Measurements from ENCODE around the gene BATF2.
"Not testable (repeated sequence)": the region's sequence is repeated elsewhere in the genome, so short reads cannot be mapped to it uniquely, and the experiment has no call there.

The BATF2 gene, protein sequence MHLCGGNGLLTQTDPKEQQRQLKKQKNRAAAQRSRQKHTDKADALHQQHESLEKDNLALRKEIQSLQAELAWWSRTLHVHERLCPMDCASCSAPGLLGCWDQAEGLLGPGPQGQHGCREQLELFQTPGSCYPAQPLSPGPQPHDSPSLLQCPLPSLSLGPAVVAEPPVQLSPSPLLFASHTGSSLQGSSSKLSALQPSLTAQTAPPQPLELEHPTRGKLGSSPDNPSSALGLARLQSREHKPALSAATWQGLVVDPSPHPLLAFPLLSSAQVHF

DNA sequence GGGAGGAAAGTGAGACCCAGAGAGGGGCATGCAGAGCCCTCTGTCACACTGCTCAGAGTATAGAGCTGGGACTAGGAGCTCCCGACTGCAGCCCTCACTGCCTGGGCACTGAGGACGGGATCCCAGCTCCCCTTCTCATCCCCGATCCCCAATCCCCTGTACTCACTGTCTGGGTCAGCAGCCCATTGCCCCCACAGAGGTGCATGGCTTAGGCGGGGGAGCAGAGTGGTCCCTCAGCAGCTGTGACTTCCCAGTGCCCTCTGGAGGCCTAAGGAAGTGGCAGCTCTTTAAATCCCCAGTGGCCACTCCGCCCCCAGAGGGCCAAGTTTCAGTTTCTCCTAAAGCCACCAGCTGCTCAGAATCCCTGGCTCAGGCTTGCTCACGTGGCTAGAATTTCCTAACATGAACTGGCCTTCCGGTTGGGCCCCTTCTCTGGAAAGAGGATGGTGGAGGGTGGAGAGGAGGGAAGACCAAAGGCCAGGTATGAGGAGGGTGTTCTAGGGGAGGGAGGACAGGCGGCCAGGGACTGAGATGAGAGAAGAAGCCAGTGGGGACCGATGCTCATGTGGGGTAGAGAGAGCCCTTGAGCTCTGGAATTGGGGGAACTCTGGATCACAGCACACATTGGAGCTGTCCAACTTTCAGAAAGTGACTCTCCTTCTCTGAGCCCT lies at the start of gene BATF2:
Gene BATF2, minus strand, starts transcription at position 262 of the 671 bp plus-strand sequence. Its CDS starts 57 bp downstream, at position 205.
- peak; percentile 65 for DNase-seq

DNA sequence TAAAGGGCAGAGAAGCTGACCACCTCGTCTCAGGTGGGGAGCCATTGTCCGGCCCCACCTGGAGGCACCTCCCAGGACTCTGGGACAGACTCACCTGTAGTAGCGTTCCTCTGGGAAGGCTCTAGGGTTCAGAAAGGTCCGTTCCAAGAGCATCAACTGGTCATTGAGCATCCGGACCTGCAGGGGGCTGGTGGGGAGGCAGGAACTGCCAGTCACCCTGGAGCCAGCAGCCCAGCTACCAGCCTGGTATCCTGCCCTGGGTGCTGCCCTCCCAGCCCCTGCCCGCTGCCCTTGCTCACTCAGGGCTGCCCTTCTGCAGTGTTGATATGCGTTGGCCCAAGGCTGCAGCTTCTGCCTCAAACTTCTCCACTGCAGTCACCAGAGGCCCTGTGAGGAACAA lies 49.0 kb upstream of the BATF2 start:
- DNase-seq = no peak

DNA sequence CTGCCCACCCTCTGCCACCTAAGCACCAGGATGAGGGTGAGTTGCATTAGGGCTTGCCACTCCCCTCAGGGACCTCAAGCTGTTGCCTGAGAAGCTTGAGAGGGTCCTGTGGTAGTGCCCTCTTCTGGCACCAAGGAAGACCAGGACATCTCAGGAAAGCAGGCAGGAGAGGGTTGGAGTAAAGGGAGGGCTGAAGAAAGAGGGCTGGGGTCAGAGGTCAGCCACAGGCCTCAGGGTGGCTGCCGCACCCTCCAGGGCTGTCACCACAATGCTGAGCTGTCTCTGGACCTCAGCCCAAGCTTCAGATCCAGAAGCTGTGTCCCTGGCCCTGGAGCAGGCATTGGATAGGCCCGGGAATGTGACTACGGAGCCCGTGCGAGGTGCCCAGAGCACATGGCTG lies 48.3 kb upstream of the BATF2 start:
- no peak for DNase-seq

DNA sequence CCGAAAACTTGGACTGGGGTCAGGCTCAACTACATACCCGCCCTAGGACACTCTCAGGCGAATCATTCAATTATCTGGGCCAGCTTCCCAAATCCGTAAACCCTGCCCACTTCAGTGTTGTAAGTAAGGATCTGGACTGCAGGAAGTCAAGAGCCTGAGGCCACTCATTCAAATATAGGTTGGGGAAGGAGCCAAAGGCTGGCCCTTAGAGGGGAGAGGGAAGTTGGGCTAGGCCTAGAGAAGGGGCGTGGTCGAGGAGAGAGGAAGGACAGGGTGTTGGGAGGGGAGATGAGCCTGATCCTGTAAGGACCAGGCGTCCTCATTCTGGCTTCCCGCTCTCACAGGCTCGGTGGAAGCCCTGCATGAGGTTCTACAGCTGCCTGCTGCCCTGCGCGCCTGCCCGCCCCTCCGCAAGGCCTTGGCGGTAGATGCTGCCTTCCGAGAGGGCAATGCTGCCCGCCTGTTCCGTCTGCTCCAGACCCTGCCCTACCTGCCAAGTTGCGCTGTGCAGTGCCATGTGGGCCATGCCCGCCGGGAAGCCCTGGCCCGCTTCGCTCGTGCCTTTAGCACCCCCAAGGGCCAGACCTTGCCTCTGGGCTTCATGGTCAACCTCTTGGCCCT lies 47.2 kb upstream of the BATF2 start:
- DNase-seq = no peak

DNA sequence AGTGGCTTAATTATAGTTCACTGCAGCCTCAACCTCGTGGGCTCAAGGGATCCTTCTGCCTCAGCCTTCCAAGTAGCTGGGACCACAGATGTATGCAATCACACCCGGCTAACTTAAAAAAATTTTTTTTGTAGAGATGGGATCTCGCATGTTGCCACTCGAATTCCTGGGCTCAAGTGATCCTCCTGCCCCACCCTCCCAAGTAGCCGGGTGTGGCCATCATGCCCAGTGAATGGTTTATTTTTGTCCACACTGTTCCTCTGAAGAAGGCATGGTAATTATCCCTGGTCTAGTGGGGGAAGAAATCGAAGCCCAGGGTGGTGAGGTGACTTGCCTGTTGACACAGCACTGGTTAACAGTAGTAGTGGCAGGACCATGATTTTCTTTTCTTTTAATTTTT lies 46.1 kb upstream of the BATF2 start:
- no peak for DNase-seq

DNA sequence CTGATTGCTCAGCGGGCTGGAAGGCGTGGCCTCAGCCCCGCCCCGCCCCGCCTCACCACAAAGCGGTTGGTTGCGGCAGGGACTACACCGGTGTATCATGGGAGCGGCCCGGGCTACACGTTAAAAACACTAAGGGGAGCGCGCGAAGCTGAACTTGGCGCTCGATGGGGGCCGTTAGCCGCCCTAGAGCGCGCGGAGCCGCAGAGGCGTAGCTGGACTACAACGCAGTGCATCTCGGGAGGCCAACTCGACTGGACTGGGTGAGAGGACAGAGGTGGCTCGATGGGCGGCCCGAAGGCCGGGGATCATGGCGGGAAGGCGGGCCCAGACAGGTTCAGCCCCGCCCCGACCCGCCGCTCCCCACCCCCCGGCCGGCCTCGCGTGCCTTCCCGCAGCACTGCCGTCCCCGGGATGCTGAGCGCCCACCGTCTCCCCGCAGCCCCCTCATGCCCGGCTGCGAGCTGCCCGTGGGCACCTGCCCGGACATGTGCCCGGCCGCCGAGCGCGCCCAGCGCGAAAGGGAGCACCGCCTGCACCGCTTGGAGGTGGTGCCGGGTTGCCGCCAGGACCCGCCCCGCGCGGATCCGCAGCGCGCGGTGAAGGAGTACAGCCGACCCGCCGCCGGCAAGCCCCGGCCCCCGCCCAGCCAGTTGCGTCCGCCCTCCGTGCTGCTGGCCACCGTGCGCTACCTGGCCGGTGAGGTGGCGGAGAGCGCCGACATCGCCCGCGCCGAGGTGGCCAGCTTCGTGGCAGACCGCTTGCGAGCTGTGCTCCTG lies 44.3 kb upstream of the BATF2 start, which contains the start of gene SAC3D1:
Gene SAC3D1, plus strand, starts transcription at position 364 of the 776 bp plus-strand sequence. Its CDS starts 83 bp downstream, at position 447.
- DNase-seq = peak; percentile 98

DNA sequence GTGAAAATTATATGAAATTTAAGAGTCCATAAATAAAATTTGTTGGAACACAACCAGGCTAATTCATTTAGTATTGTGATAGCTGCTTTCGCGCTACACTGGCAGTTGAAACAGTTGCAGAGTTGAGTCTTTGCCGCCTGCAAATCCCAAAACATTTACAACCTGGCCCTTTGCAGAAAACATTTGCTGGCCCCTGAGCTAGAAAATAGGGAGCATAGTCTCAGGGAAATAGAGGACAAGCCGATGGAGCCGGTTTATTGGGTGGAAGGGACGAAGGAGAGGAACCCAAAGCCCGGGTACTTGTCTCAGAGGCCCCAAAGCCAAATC lies 43.7 kb upstream of the BATF2 start:
- no peak for DNase-seq

DNA sequence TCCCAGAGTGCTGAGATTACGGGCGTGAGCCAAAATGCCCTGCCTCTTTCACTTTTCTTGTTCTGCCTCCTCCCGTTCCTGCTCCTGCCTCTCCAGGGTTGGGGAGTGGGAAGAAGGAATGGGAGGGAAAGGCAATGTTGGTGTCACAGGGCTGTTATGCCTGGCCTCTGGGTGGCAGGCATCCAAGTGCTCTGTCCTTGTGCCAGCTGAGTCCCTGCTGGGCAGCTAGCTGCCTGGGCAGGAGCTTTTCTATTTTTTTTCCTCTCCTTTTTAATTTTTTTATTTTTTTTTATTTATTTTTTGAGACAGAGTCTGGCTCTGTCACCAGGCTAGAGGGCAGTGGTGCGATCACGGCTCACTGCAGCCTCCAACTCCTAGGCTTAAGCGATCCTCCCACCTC lies 40.2 kb upstream of the BATF2 start:
- no peak for DNase-seq

DNA sequence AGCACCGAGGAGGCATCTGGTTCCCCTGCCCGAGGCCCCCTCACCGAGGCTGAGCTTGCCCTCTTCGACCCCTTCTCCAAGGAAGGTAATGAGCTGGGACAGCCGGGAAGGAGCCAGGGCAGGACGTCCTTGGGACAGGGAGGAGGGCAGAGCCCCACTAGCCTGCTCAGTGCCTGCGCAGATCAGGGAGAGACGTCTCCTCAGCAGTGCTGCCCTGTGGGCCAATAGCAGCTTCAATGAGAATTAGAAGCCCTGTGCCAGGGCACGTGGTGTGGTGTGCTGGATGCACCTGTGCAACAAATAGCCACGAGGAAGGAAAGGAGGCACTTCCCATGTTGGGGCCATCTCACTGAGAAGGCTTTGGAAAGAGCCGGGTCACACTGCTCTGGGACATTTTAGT lies 38.8 kb upstream of the BATF2 start:
- DNase-seq = no peak

DNA sequence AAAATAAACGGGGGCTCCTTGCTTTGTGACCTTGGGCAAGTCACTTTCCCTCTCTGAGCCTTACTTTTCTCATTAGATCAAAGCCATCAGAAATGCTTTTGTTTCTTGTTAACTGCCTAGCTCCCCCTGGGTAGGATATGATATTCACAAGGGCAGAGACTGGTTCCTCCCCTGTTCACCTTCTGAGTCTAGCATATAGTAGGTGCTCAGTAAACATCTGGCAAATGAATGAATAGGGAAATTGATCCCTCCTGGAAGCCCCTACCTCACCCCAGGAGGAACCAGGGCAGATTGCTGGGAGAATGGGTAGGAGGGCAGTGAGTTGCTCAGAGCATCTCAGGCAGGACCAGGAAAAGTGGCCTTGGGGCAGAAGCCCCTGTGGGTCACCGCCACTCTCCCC lies 37.7 kb upstream of the BATF2 start:
- DNase-seq = no peak

DNA sequence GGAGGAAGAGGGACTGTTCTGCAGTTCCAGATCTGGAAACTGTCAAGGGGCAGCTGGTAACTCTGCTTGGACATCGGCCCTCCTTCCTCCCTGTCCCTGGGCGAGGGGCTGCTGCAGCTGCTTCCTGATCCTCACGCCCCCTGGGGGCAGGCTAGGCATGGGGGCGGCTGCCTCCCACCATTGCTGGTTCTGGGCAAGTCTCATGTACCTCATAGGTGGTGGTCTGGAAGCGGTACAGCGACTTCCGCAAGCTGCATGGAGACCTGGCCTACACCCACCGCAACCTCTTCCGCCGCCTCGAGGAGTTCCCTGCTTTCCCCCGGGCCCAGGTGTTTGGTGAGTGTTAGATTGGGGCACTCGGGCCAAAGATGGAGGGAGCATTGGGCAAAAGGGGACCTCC lies 35.4 kb upstream of the BATF2 start:
- DNase-seq = no peak

DNA sequence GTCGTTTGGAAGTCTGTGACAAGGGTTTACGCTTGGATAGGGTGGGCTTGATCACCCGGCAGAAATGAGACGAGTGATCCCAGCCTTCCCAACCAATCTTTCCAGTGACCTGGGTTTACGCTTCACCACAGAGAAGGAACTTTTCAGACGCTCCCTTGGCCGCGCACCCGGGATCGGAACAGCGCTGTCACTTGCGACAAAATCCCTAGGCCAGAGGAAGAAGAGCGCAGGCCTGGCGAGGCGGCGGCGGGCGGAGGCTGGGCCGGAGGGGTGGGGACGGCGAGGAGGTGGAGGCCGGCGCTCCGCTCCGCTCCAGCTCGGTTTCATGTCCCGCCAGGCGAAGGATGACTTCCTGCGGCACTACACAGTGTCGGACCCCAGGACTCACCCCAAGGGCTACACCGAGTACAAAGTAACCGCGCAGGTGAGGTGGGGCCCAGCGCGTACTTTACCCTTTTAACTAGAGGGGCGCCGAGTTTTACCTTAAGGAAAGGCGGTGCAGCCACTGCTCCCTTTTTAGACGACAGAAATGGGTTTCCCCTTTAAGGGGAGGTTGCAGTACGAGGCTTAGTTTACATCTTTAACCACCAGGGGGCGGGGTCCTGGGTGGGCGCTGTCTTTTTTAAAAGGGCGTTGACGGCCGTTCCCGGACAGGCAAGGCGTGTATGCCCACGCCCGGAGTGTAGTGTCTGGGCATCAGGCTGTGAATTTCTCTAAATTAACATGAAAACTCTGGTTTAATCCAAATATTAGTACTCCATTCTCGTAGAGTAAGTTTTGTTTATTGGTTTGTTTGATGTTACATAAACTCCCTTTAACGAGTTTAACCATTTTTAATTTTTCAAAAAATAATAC lies 30.7 kb upstream of the BATF2 start, which contains the start of gene SNX15:
Gene SNX15, plus strand, starts transcription at position 227 of the 855 bp plus-strand sequence. Its CDS starts 99 bp downstream, at position 326.
- peak; percentile 98 for DNase-seq

DNA sequence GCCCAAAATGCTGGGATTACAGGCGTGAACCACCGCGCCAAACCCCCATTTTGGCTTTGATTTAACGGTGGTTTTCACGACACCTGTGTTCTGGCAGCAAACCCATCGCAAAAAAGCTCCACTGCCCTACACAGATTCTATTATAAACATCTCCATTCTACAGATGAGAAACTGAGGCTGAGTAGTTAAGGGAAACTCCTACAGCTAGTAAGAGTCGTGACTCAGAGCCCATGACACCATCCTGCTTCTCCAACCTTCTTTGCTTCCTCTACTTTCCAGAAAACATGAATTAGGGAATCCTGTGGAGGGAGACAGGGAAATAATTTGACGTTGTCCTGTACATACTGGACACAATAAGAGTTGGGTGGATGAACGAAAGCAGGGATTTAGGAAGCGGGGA lies 30.0 kb upstream of the BATF2 start:
- DNase-seq = no peak

DNA sequence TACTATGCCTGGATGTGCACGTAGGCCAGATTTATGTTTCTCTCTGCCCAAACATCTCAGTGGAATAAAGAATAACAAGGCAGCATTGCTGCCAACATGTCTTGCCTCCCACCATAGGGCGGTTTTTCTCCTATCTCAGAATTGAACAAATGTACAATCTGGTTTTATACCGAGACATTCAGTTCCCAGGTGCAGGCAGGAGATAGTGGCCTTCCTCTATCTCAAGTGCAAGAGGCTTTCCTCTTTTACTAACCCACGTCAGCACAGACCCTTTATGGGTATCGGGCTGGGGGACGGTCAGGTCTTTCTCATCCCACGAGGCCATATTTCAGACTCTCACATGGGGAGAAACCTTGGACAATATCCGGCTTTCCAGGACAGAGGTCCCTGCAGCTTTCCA lies 26.7 kb upstream of the BATF2 start:
- not testable (repeated sequence) for DNase-seq

DNA sequence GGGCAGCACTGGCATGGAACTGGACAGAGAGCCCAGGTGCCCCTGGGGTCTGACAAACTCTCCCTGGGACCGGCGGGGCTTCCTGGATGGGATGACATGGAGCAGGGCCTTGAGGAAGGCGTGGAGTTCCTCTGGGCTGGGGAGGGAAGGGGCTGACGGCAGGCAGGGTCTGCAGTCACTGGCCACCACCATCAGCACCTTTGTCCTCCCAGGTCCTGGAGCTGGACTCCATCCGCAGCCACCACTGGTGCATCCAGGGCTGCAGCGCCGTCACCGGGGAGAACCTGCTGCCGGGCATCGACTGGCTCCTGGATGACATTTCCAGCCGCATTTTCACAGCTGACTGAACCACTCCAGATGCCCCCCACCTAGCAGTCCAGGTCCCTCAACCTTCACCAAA lies 24.7 kb upstream of the BATF2 start:
- no peak for DNase-seq

DNA sequence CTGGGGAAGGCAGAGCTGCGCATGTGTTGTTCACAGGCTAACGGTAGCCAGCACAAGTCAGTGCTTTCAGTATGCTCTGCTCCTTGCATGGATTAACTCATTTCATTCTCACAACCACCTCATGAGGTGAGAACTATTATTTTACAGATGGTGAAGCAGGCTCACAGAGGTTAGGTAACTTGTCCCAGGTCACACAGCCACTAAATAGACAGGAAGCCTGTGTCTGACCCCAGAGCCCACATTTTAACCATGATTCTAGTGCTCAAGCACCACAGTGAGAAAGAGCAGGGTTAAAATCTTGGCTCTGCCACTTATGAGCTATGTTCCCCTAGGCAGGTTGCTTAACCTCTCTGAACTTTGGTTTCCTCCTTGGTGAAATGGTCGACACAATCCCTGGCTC lies 24.2 kb upstream of the BATF2 start:
- no peak for DNase-seq

DNA sequence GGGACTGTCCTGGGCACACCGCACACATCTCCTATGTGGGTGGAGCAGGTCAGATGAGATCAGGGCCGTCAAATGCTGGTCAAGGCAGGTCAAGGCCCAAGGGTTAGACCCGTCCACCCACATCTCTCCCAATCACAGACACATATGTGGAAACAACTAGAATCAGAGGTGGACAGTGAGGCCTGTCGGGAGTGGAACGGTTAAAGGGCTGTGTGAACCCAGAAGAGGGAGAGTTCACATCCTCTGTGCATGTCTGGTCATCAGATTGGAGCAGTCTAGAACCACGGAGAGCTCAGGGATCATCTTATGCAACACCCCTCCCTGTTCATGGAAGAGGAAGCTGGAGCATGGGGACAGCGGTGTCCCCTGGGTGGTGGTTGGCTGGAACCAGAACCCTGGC lies 23.1 kb upstream of the BATF2 start:
- DNase-seq = no peak

DNA sequence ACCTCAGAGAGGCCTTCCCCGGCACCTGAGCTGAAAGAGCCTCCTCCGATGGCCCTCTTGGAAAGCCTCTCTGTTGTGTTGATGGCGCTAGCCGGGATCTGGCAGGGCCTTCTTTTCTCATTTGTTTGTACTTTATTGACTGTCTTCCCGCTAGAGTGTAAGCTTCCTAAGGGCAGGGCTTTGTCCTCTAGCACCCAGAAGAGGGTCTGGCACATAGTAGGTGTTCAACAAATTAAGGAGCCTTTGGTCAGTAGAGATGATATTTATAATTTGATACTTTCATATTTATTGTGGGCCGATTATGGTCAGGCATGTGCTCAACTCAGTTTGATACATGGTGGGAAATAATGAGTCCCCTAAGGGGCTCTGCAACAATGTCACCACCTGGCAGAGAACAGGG lies 21.2 kb upstream of the BATF2 start:
- DNase-seq = no peak

DNA sequence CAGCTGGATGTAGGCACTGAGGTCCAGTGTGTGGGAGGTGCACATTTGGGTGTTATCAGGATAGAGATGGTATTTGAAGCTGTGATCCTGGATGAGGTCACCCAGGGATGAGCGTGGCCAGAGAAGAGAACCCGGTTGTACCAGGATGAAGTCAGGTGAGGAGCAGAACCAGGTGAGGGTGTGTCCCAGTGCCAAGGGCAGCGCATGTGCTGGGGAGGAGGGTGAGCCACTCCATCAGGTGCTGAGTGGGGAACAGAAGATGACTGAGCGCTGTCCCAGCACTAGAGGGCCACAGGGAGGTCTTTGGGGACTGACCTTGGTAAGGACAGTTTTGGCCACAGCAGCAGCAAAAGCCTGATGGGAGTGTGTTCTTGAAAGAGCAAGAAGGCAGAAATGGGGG lies 19.9 kb upstream of the BATF2 start:
- DNase-seq = no peak

DNA sequence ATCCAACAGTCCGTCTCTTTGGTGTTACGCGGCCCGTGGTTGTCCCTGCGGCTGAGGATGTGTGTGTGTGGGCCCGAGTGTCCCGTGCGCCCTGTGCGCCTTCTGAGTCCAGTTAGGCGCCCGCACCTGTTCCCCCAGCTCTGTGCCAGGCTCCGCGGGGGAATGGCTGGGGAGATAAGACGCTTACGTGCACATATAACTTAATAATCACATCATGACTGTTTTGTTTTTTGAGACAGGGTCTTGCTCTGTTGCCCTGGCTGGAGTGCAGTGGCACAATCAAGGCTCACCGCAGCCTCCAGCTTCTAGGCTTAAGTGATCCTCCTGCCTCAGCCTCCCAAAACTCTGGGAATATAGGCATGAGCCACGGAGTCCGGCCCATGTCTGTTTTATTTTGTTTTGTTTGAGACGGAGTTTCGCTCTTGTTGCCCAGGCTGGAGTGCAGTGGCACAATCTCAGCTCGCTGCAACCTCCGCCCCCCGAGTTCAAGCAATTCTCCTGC lies 18.0 kb upstream of the BATF2 start:
- no peak for DNase-seq

DNA sequence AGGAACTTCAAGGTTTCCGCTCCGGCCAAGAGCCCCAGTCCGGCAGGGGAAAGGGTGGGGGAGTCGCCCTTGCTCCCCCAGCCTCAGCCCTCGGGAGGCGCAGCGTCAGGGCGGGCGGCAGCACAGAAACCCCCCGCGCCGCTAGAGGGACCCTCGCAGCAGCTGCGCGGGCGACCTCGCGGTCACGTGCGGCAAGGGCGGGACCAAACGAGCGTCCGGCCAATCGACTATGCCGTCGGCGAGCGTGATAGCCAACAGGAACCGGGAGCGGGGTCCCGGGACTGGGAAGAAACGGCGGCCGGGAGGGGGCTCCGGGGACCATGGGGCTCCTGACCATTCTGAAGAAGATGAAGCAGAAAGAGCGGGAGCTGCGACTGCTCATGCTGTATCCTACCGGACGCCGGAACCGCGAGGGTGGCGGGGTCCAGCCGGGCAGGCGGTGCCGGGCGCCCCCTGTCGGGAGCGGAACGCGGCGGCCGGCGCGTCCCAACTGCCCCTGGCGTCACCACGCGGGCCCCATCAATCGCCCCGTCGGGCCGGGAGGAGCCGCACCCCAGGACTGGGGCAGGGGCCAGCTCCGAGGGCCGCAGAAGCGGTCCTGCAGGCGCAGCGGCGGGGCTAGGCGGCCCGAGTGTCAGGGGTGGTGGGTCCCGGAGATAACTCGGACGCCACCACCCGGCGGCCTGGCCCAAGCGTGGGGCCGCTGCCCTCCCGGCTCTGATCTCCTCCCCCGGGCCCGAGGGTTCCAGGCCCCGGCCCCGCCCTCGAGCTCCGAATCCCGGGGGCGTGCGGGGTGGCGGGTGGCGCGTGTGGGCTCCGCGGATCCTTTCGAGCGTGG lies 17.3 kb upstream of the BATF2 start, which contains the start of gene ARL2:
Gene ARL2, plus strand, starts transcription at position 273 of the 838 bp plus-strand sequence. Its CDS starts 48 bp downstream, at position 321.
- peak; percentile 79 for DNase-seq

Measured in NCI-H510A treated with DMSO at 0.1 percent for 48 hours (cell line).